SK-MEL-5 (cell line): ENCODE data around the gene APC2. TPM values are rescaled to one million over a fixed set of nuclear protein-coding genes. Genes with fewer than 3 reads are reported as not detected.

Experiments
- DNase-seq: peaks from one replicate; pipeline ENCODE4 v3.0.0-alpha.2; 2016; ENCODE audit warnings: low read depth, low spot score
- in situ Hi-C: cut with HindIII; loops from 2 replicates; pipeline ENCODE4 v1.10.0; 2016; ENCODE audit warnings: low sequenced_read_pairs, high pct_unique_total_duplicates, low pct_unique_long_range_greater_than_20kb
- total RNA-seq: library from RNA; depleted of rRNA; stranded (reverse); fragments of >200 nt; shearing (Covaris generic); gene quantifications from 2 replicates; pipeline ENCODE4 v1.2.3, GENCODE V29; 2014

APC2 gene
- total RNA-seq, 1 experiment from 2014 or later = 2.0 TPM

- DNase-seq = no peak
- in situ Hi-C loops = no loop called here
These were observed 25.5 kb upstream of the APC2 start for GRCh38 chr19:1424192-1424955.

GRCh38 chr19:1425102-1425837 lies 24.7 kb upstream of the APC2 start:
- in situ Hi-C loops = no loop called here
- no peak for DNase-seq

GRCh38 chr19:1425902-1426301 lies 24.0 kb upstream of the APC2 start:
- no peak for DNase-seq
- in situ Hi-C loops = no loop called here

GRCh38 chr19:1426736-1427135 lies 23.2 kb upstream of the APC2 start:
- no peak for DNase-seq
- in situ Hi-C loops = no loop called here

- in situ Hi-C loops = no loop called here
- DNase-seq = no peak
These were observed 22.6 kb upstream of the APC2 start for GRCh38 chr19:1427221-1427920.

GRCh38 chr19:1428738-1429391 lies 21.1 kb upstream of the APC2 start:
- in situ Hi-C loops = no loop called here
- DNase-seq = no peak

GRCh38 chr19:1429750-1430149 lies 20.2 kb upstream of the APC2 start:
- DNase-seq = no peak
- in situ Hi-C loops = no loop called here

GRCh38 chr19:1430246-1430645 lies 19.7 kb upstream of the APC2 start:
- in situ Hi-C loops = no loop called here
- DNase-seq = no peak

GRCh38 chr19:1431759-1432506 lies 18.0 kb upstream of the APC2 start:
- no peak for DNase-seq
- in situ Hi-C loops = no loop called here

GRCh38 chr19:1432507-1432887 lies 17.4 kb upstream of the APC2 start:
- DNase-seq = no peak
- in situ Hi-C loops = no loop called here

GRCh38 chr19:1433119-1434039 lies 16.5 kb upstream of the APC2 start:
- in situ Hi-C loops = no loop called here

GRCh38 chr19:1434040-1434366 lies 15.9 kb upstream of the APC2 start:
- DNase-seq = no peak
- in situ Hi-C loops = no loop called here

More at GRCh38 chr19:1433119-1434039, 16.5 kb upstream of the APC2 start:
- no peak for DNase-seq

GRCh38 chr19:1434577-1435060 lies 15.3 kb upstream of the APC2 start:
- in situ Hi-C loops = no loop called here
- DNase-seq = no peak

- in situ Hi-C loops = no loop called here
- no peak for DNase-seq
These were observed 14.4 kb upstream of the APC2 start for GRCh38 chr19:1435378-1435989.

GRCh38 chr19:1437609-1438008 lies 12.3 kb upstream of the APC2 start:
- in situ Hi-C loops = no loop called here
- no peak for DNase-seq
